Muscle layer of duodenum (tissue), 2 donors: ENCODE results near the gene SCIMP.

Source experiments
- H3K27ac ChIP-seq: one replicate; pipeline ENCODE4 v1.7.0; 2013; ENCODE audit warnings: mild to moderate bottlenecking, low read length
- H3K27me3 ChIP-seq: one replicate; pipeline ENCODE4 v1.7.0; 2013; ENCODE audit warnings: low read depth, mild to moderate bottlenecking, control low read depth, low read length
- H3K36me3 ChIP-seq, 2 donors: one replicate each; pipeline ENCODE4 v1.7.0; 2013; ENCODE audit warnings: low read length in 2 of 2, control low read depth in 1 of 2, mild to moderate bottlenecking in 1 of 2; ENCODE audit not compliant: insufficient read depth in 2 of 2, control insufficient read depth in 1 of 2
- H3K4me1 ChIP-seq, 2 donors: one replicate each; pipeline ENCODE4 v1.7.0; 2013; ENCODE audit warnings: low read length in 2 of 2, mild to moderate bottlenecking in 2 of 2, control low read depth in 1 of 2, moderate library complexity in 1 of 2; ENCODE audit not compliant: insufficient read depth in 2 of 2, control insufficient read depth in 1 of 2
- H3K4me3 ChIP-seq, 2 donors: one replicate each; pipeline ENCODE4 v1.7.0; 2013; ENCODE audit warnings: low read length in 2 of 2, low read depth in 1 of 2, mild to moderate bottlenecking in 1 of 2
- H3K9me3 ChIP-seq, 2 donors: one replicate each; pipeline ENCODE4 v1.7.0; 2013; ENCODE audit warnings: low read length in 2 of 2, control low read depth in 1 of 2, mild to moderate bottlenecking in 1 of 2; ENCODE audit not compliant: control insufficient read depth in 1 of 2
- donor health status: healthy.

SCIMP gene

DNA sequence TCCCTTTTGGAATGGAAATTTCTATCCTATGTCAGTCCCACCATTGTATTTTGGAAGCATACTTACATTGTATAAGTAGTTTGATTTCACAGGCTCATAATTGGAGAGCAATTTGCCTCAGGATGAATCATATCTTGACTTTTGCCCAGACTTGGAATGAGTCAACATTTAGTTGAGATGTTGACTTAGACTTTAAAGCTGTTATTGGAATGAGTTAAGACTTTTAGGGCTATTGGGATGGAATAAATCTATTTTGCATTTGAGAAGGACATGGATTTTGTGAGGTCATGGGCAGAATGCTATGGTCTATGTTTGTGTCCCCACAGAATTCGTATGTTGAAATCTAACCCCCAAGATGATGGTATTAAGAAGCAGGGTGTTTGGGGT lies 30.8 kb downstream of the SCIMP start:
- Histone ChIP-seq H3K4me3 (no peak overlapping the region), H3K27me3 (no peaks in the 10 kb centered on the region), H3K36me3 (no peaks in the 10 kb centered on the region), H3K4me1 (no peaks in the 10 kb centered on the region), H3K27ac (no peak overlapping the region), H3K9me3 (no peaks in the 10 kb centered on the region)

DNA sequence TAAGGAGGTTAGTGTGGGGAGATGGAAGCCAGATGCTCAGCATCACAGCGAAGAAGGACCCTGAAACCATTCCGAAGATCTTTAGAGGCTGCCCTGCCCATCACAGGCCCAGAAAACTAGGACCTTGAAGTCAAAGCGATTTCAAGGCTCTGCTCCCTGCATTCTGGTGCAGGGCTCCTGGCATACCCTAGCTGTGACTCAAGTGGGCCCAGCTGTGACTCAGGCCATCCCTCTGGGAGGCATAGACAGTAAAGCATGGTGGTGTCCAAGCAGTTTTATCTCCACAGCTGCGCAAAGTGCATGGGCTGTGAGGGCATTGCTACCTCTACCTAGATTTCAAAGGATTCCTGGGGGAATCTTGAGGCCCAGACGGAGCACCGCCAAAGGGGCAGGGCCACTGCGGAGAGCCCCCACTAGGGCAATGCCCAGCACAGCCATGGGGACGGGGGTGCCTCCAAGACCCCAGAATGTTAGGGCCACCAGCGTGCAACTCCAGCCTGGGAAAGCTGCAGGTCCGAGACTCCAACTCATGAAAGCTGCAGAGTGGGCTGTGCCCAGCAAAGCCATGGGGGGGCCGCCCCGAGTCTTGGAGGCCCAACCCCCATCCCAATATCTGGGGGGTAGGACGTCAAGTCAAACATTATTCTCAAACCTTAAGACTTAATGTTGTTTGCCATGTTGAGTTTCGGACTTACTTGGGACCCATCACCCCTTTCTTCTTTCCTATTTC lies 31.3 kb downstream of the SCIMP start:
- no peak overlapping the region for H3K27ac ChIP-seq
- no peaks in the 10 kb centered on the region for H3K9me3 ChIP-seq
- H3K4me3 ChIP-seq, result no peak overlapping the region
- no peaks in the 10 kb centered on the region for H3K27me3 ChIP-seq
- H3K4me1 ChIP-seq, result no peaks in the 10 kb centered on the region
- H3K36me3 ChIP-seq, result no peaks in the 10 kb centered on the region

DNA sequence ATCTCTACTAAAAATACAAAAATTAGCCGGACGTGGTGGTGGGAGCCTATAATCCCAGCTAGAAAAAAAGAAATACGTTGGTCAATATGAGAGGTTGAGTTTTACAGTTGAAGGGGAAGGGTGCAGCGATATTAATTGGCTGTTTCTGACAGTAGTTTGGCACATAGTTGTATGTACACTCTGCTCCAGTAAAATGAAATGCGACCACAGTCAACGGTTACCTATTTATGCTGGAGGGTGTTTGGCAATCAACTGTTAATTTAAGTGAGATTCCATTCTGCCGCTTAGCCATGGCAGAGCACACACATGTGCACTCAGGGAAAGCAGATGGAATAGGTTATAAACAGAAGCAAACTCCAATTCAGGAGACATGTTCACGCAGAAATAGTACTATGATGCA lies 33.6 kb downstream of the SCIMP start:
- Histone ChIP-seq H3K4me1 (no peaks in the 10 kb centered on the region), H3K9me3 (no peaks in the 10 kb centered on the region), H3K4me3 (no peak overlapping the region), H3K27me3 (no peaks in the 10 kb centered on the region), H3K36me3 (no peaks in the 10 kb centered on the region), H3K27ac (no peak overlapping the region)

DNA sequence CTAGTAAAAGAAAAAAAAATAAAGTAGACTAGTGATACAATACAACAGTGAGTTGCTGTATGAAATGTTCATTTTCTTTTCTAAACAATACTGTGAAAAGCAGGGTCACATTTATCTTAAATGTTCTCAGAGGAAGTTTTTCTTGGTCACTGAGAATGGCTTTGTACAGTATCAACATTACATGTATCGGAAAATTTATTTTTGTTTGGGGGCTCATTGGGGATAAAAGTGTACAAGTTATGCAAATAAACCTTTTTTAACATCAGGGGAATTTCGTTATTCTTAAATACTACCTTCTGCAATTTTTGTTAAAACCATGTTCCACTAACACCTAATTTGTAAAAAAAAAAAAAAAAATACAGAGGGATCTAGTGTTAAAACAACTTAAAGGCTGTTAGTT lies 34.3 kb downstream of the SCIMP start:
- Histone ChIP-seq H3K27ac (no peak overlapping the region), H3K9me3 (no peaks in the 10 kb centered on the region), H3K4me3 (no peak overlapping the region), H3K4me1 (no peaks in the 10 kb centered on the region), H3K36me3 (no peaks in the 10 kb centered on the region), H3K27me3 (no peaks in the 10 kb centered on the region)

DNA sequence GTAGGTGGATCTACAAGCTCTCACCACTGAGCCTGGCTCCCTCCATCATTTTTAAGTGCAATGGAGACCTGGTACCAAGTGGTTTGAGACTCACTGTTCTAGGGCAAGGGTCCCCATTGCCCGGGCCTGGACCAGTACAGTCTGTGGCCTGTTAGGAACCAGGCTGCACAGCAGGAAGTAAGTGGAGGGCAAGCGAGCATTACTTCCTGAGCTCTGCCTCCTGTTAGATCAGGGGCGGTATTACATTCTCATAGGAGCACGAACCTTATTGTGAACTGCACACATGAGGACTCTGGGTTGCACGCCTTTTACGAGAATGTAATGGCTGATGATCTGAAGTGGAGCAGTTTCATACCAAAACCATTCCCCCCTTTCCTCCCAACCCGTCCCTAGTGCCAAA lies 36.2 kb downstream of the SCIMP start:
- H3K4me3 ChIP-seq, result no peak overlapping the region
- H3K9me3 ChIP-seq, result no peaks in the 10 kb centered on the region
- H3K27ac ChIP-seq, result no peak overlapping the region
- H3K4me1 ChIP-seq, result no peaks in the 10 kb centered on the region
- no peaks in the 10 kb centered on the region for H3K27me3 ChIP-seq
- H3K36me3 ChIP-seq, result no peaks in the 10 kb centered on the region

DNA sequence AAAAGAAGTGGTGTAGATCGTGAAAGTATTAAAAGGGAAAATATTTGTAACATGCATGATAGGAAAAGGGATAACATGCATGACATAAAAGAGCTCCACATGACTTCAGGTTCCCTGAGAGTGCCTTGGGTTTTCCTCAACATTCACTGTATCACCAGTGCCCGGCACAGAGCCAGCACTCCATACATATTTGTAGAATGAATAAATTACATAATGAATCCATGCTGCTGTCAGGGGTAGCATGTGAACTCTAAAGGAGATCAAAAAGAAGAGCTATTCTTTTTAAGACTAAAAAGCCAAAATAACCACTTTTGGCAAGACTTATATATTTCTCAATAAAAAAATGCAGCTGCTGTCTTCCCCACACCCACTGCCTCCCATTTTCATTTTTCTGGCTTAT lies 40.3 kb downstream of the SCIMP start:
- H3K36me3 ChIP-seq, result peaks cover 0 to 6% of the 10 kb centered on the region in 2 donors
- H3K4me3 ChIP-seq, result no peak overlapping the region
- H3K9me3 ChIP-seq, result peaks cover 0 to 8% of the 10 kb centered on the region in 2 donors
- peaks cover 0 to 20% of the 10 kb centered on the region in 2 donors for H3K4me1 ChIP-seq
- H3K27ac ChIP-seq, result no peak overlapping the region
- H3K27me3 ChIP-seq, result no peaks in the 10 kb centered on the region

DNA sequence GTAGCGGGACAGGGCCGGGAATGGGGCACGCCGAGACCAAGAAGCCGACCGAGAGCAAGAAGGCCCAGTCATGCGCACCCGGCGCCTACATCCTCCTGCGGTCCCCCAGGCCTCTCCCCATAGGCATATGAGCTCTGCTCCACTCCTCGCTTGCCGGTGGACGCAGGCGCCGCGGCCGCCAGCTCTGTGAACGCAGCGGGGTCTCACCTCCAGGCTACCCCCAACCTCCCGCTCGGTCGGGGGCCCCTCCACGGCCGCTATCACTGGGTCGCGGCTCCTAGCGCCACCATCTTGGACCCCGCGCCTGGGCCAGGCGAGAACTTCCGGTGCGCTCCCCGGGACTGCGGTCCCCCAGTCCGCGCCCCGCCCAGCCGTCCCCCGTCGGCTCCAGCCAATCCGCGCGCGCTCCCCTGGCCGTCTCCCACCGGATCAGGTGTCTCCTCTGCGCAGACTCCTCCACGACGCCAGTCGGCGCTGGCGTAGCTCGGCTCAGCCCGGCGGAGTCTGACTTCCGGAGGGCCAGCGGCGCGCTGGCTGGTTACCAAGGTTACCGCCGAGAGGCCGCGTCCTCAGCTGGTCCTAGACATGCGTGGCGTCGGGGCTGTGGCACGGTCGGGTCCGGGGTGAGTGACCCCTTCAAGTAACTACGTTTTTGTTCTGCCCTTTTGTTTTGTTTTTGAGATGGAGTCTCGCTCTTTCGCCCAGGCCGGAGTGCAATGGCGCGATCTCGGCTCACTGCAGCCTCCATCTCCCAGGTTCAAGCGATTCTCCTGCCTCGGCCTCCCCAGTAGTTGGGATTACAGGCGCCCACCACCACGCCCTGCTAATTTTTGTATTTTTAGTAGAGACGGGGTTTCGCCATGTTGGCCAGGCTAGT lies 42.9 kb downstream of the SCIMP start, which contains the start of gene ZNF594:
TSS of gene ZNF594 (minus strand) at position 328 of the 877 bp plus-strand sequence. CDS start 7,612 bp downstream, outside the sequence.
- Histone ChIP-seq H3K4me1 (peaks cover 0 to 20% of the 10 kb centered on the region in 2 donors), H3K36me3 (peaks cover 0 to 19% of the 10 kb centered on the region in 2 donors), H3K27ac (no peak within 1 kb of the TSS), H3K27me3 (no peaks in the 10 kb centered on the region), H3K4me3 (peak within 1 kb of the TSS; percentile 61 to 94), H3K9me3 (peaks cover 7 to 12% of the 10 kb centered on the region in 2 donors)

DNA sequence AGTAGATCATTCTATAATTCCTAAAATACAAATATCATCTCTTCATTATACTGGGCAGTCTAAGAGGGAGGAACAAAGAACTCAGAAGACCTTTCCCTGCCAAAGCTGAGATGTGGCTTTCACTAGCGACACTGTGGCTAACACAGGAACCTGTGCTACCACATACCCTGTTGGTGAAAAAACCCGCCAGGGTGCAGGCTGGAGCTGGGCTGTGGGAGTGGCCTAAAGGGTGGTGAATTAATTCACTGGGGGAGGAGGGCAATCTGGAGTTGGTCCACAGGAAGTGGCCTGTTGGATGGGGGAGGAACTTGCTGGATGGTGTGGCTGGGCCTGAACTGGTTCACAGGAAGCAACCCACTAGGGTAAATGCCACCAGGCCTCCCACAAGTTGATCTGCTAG lies 50.4 kb downstream of the SCIMP start:
- Histone ChIP-seq H3K4me3 (peak overlapping the region; percentile 5 to 48), H3K27ac (no peak overlapping the region), H3K9me3 (peaks cover 58 to 77% of the 10 kb centered on the region in 2 donors), H3K36me3 (peaks cover 0 to 42% of the 10 kb centered on the region in 2 donors), H3K4me1 (no peaks in the 10 kb centered on the region), H3K27me3 (no peaks in the 10 kb centered on the region)

DNA sequence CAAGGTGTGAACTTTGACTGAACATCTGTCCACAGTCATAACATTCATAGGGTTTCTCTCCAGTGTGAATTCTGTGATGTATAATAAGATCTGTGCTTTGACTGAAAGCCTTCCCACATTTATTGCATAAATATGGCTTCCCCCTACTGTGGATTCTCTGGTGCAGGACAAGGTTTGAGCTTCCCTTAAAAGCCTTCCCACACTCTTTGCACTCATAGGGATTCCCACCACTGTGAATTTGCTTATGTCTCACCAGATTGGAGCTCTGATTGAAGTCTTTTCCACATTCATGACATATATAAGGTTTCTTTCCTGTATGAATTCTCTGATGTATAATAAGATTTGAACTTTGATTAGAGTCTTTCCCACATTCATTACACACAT lies 51.3 kb downstream of the SCIMP start:
- Histone ChIP-seq H3K4me3 (peak overlapping the region in 1 of 2 donors; percentile 48), H3K4me1 (no peaks in the 10 kb centered on the region), H3K36me3 (peaks cover 0 to 45% of the 10 kb centered on the region in 2 donors), H3K9me3 (peaks cover 61 to 86% of the 10 kb centered on the region in 2 donors), H3K27ac (no peak overlapping the region), H3K27me3 (no peaks in the 10 kb centered on the region)

DNA sequence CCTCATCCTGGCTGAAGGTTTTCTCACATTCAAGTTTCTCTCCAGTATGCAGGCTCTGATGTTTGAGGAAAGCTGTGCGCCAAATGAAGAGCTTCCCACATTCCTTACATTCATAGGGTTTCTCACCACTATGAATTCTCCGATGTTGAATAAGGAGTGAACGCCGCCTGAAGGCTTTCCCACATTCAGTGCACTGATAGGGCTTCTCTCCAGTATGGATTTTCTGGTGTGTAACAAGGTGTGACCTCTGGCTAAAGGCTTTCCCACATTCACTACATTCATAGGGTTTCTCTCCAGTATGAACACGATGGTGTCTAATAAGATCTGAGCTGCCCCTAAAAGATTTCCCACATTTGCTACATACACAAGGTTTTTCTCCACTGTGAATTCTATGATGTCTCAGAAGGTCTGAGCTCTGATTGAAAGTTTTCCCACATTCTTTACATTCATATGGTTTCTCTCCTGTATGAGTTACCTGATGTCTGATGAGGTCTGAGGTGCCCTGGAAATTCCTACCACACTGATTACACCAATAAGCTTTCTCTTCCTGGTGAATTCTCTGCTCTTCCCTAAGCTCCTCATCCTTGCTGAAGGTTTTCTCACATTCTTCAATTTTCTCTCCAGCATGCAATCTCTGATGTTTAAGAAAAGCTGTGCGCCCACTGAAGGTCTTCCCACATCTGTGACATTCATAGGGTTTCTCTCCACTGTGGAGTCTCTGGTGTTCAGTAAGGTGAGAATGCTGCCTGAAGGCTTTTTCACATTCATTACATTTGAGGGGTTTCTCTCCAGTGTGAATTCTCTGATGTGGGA lies 51.9 kb downstream of the SCIMP start:
- H3K27me3 ChIP-seq, result no peaks in the 10 kb centered on the region
- peaks cover 55 to 87% of the 10 kb centered on the region in 2 donors for H3K9me3 ChIP-seq
- H3K4me1 ChIP-seq, result no peaks in the 10 kb centered on the region
- peaks cover 0 to 43% of the 10 kb centered on the region in 2 donors for H3K36me3 ChIP-seq
- H3K27ac ChIP-seq, result no peak overlapping the region
- H3K4me3 ChIP-seq, result peak overlapping the region; percentile 26 to 48
